Measurements from ENCODE around the gene YAP1.

YAP1 gene

DNA sequence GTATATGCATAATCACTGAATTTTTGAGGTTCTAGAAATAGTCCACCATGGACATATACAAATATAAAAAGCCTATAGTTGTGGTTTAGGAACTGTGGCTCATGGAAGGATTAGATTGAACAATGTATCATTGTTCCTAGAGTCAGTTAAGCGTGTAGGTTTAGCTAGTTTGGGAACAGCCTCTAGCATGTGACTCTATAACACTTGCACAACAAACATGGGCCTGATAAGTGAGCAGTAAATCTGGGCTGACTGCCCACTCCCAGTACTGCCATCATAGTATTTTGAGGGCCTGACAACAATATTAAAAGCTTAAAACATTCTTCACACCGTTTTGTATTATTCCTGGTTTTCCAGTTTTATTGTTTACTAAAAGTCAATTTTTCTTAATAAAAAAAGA, 47.0 kb downstream of the YAP1 start:
- in situ Hi-C loops (cut with MboI; ENCODE audit: low sequenced_read_pairs) = no loop called here
- no peaks in the 10 kb centered on the region for H3K27me3 ChIP-seq (ENCODE audit: low read depth)
- no peaks in the 10 kb centered on the region for H3K36me3 ChIP-seq (replicated peaks)
- peak; percentile 26 to 50 for DNase-seq (ENCODE audit: low spot score in 2 of 2)
- H3K4me3 ChIP-seq = no peak overlapping the region
- H3K9me3 ChIP-seq = no peaks in the 10 kb centered on the region
- H3K4me1 ChIP-seq = peaks cover 20% of the 10 kb centered on the region

DNA sequence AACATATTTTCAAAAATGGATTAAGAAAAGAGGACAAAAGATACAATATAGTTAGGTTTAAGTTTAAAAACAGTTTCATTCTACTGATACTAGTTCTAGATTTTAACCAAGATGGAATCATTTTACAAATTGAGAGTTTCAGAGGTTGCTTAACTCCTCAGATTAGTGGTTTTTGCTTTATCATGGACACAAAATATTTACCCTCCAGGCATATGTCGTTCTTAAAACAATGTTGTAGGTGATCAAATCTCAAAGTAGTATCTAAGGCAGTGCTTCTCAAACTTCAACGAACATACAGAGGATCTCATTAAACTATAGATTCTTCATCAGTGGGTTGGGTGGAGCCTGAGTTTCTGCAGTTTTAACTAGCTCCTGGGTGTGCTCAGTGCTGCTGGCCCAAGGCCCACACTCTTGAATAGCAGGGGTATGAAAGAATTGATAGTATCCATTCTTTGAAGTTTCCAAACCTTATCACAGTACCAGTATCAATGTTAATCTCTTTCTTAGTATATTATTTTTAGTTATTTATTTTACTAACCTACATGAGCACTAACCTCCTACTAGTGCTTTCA, 48.0 kb downstream of the YAP1 start:
- DNase-seq (ENCODE audit: low spot score in 2 of 2) = no peak
- no peaks in the 10 kb centered on the region for H3K36me3 ChIP-seq (replicated peaks)
- peaks cover 20% of the 10 kb centered on the region for H3K4me1 ChIP-seq
- H3K27me3 ChIP-seq (ENCODE audit: low read depth) = no peaks in the 10 kb centered on the region
- H3K9me3 ChIP-seq = no peaks in the 10 kb centered on the region
- no peak overlapping the region for H3K4me3 ChIP-seq
- in situ Hi-C loops (cut with MboI; ENCODE audit: low sequenced_read_pairs) = no loop called here

DNA sequence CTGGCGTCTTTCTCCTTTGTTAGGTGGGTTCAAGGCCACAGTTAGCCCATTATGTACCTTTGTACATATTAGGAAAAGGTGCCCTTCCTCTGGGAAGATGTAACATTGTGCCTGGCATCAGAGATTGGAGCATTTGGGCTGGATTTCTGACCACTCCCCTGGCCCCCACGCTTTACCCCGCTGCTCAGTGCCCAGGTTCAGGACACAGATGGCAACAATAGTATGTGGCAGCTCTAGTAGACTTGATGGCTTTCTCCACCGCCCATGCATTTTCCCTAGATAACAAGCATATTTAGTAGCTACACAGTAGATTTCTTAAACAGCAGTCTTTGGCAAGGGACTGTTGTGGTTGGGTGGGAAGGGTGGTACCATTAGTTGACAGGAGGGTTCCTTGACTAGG, 53.1 kb downstream of the YAP1 start:
- H3K4me1 ChIP-seq = peaks cover 2% of the 10 kb centered on the region
- DNase-seq (ENCODE audit: low spot score in 2 of 2) = no peak
- no peaks in the 10 kb centered on the region for H3K27me3 ChIP-seq (ENCODE audit: low read depth)
- H3K9me3 ChIP-seq = no peaks in the 10 kb centered on the region
- in situ Hi-C loops (cut with MboI; ENCODE audit: low sequenced_read_pairs) = no loop called here
- no peaks in the 10 kb centered on the region for H3K36me3 ChIP-seq (replicated peaks)
- H3K4me3 ChIP-seq = no peak overlapping the region

DNA sequence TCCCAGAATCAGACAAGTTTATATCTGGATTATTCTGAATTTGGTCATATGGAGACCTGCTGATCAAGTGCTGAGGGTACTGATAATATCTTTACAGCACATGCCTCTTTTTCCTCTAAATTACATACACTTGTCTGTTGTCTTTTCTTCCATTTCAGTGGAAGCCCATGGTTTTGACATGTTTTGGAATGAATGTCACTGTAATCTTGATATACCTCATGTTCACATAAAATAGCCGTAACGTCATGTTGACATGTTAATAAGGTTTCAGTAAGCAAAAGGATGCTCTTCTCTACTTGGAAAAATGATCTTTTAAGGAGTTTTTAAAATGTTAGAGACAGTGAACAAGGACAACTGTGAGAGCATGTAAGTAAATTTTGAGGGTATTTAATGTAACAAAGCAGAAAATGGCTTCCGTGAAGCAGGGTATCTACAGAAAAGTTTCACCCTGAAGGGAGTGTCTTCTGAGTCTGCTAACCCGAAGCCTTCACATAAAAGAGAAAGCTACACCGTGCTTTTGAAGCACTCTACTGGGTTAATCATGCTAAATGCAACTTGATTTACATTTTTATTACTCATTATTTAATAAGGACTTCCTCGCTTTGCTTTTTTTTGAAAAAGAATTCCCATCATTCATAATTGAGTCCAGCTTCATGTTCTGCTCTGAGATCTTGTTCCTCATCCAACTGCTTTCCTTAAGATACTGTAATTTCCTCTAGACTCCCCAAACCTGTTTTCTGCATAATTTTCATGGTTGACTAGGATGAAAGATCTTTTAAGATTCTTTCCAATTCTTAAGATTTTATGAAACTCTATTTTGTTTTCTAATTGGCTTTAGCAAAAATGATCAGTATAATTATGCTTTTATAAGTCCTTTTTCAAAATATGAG, 56.2 kb downstream of the YAP1 start:
- Histone ChIP-seq H3K4me3 (no peak overlapping the region), H3K27me3 (ENCODE audit: low read depth) (no peaks in the 10 kb centered on the region), H3K9me3 (no peaks in the 10 kb centered on the region), H3K36me3 (replicated peaks) (no peaks in the 10 kb centered on the region), H3K4me1 (no peaks in the 10 kb centered on the region)
- no peak for DNase-seq (ENCODE audit: low spot score in 2 of 2)
- in situ Hi-C loops (cut with MboI; ENCODE audit: low sequenced_read_pairs) = no loop called here

DNA sequence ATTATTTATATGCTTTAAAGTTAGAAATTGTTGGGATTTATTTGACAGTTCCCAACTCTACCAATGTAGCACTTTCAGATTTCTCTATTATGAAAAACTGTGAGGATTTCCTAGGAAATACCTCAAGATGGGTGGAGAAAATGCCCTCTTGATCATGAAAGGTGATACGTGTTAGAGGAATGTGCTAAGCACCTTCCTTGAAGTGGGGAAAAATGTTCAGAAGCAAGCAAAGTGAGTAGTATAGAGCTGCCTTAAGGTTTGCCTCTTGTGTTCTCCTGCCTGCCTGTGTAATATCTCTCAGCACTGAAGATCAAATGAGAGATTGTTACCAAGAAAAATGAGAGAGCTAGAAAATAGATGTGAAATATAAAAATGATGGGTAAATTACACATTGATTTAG, 58.2 kb downstream of the YAP1 start:
- Histone ChIP-seq H3K9me3 (no peaks in the 10 kb centered on the region), H3K4me3 (no peak overlapping the region), H3K27me3 (ENCODE audit: low read depth) (no peaks in the 10 kb centered on the region), H3K36me3 (replicated peaks) (no peaks in the 10 kb centered on the region), H3K4me1 (no peaks in the 10 kb centered on the region)
- in situ Hi-C loops (cut with MboI; ENCODE audit: low sequenced_read_pairs) = no loop called here
- DNase-seq (ENCODE audit: low spot score in 2 of 2) = no peak

DNA sequence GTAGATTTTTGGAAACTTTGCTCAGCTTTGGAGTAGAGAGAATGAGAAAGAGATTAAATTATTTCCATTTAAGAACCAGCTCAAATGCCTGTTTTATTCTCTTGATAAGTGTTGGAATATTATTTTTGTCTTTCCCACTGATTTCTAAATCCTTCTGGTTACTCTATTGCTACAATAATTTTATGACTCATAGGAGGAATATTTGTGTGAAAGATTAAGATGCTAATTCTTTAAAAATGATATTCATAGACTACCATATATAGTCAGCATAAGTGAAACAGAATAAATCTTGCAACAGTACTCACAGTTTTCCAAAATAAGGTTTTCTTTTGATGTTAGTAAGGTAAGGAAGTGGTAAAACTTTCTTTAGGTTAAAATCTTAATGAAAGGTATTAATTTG, 60.9 kb downstream of the YAP1 start:
- Histone ChIP-seq H3K4me1 (no peaks in the 10 kb centered on the region), H3K9me3 (no peaks in the 10 kb centered on the region), H3K27me3 (ENCODE audit: low read depth) (no peaks in the 10 kb centered on the region), H3K36me3 (replicated peaks) (no peaks in the 10 kb centered on the region), H3K4me3 (no peak overlapping the region)
- in situ Hi-C loops (cut with MboI; ENCODE audit: low sequenced_read_pairs) = no loop called here
- no peak for DNase-seq (ENCODE audit: low spot score in 2 of 2)

DNA sequence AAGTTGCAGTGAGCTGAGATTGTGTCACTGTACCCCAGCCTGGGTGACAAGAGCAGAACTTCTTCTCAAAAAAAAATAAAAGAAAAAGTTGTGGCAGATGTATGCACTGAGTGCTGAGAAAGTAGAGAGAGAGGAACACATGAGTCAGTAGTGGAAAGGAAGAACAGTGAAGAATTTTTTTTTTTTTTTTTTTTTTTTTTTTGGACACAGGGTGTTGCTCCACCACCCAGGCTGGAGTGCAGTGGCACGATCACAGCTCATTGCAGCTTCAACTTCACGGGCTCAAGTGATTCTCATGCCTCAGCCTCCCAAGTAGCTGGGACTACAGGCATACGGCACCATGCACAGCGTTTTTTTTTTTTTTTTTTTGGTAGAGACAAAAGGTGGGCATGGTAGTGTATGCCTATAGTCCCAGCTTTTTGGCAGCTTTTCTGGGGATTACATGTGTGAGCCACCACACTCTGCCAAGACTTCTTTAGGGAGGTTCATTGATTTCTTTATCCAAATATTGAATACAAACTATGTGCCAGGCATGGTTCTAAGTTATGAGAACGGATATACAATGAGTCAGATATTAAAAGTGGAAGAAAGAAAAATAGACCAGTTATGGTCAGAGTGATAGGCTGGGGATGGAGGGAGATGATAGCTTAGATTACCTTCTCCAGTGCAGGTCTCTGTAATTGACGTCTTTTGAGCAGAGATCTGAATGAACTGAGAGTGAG, 62.0 kb downstream of the YAP1 start:
- Histone ChIP-seq H3K4me3 (no peak overlapping the region), H3K27me3 (ENCODE audit: low read depth) (no peaks in the 10 kb centered on the region), H3K4me1 (no peaks in the 10 kb centered on the region), H3K36me3 (replicated peaks) (no peaks in the 10 kb centered on the region), H3K9me3 (no peaks in the 10 kb centered on the region)
- in situ Hi-C loops (cut with MboI; ENCODE audit: low sequenced_read_pairs) = no loop called here
- DNase-seq (ENCODE audit: low spot score in 2 of 2) = no peak

DNA sequence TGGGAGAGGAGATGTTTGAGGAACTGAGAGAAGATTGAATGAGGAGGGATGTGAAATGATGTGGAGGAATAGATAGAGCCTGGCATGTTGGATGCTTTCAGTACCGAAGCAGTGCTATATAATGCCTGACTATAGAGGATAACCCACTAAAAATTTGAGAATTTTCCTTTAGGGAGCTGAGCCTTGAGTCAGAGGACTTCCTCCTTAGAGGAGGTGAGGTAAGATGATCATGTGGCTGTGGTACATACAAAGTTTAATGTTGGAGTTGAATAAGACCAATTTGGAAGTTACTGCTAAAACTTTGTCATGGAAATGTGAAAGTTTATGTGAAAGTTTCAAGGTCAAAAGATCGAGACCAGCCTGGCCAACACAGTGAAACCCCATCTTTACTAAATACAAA, 66.9 kb downstream of the YAP1 start:
- Histone ChIP-seq H3K36me3 (replicated peaks) (0 out of 2 replicates have a peak, but pooled peaks cover 3% of the 10 kb centered on the region), H3K9me3 (no peaks in the 10 kb centered on the region), H3K27me3 (ENCODE audit: low read depth) (no peaks in the 10 kb centered on the region), H3K4me1 (no peaks in the 10 kb centered on the region), H3K4me3 (no peak overlapping the region)
- in situ Hi-C loops (cut with MboI; ENCODE audit: low sequenced_read_pairs) = no loop called here
- no peak for DNase-seq (ENCODE audit: low spot score in 2 of 2)

DNA sequence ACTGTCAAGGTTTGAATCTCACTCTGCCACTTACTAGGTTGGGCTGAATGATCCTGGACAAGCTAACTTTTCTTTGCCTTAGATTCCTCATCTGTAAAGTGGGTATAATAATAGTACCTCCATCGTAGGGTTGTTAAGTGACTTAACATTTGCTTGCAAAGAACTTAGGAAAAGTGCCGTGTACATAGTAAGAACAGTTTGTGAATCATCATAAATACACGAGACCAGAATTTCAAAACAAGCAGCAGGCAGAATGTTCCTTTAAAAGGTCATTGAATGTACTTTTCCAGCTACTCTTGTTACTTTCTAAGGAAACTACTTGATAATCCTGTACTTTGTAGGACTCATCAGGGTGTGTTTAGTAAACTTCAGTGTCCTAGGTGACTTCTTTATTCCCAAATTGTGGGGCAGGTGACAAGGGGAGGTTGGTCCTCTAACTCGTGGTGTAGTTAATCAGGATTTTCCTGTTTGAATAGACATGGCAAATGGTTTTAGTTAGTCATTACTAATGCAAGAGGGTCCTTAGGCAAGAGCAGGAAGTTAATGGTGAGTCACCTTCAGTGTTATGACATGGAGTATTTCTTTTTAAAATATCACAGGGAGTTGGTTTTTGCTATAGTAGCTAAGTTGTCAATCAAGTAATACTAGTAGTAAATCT, 67.9 kb downstream of the YAP1 start:
- Histone ChIP-seq H3K27me3 (ENCODE audit: low read depth) (no peaks in the 10 kb centered on the region), H3K9me3 (no peaks in the 10 kb centered on the region), H3K4me3 (no peak overlapping the region), H3K4me1 (no peaks in the 10 kb centered on the region), H3K36me3 (replicated peaks) (0 out of 2 replicates have a peak, but pooled peaks cover 3% of the 10 kb centered on the region)
- in situ Hi-C loops (cut with MboI; ENCODE audit: low sequenced_read_pairs) = no loop called here
- DNase-seq (ENCODE audit: low spot score in 2 of 2) = no peak

DNA sequence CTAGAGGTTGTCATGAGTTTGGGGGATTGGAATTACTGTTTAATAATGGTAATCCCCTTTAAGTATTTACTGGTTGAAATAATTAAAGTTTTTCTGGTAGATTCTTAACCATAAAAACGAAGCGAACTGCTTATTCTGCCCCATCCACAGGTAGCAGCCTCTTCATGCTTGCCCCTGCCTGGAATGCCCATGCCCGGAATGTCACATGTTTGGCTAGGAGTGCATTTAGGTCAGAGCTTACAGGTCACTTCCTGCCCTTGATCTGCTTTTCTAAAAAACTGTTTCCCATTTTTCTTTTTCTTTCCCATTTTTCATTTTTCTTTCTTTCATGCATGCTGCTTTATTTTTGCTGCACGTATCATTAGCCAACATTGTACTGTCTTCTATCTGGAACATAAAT, 69.1 kb downstream of the YAP1 start:
- Histone ChIP-seq H3K9me3 (no peaks in the 10 kb centered on the region), H3K4me3 (no peak overlapping the region), H3K4me1 (no peaks in the 10 kb centered on the region), H3K27me3 (ENCODE audit: low read depth) (no peaks in the 10 kb centered on the region), H3K36me3 (replicated peaks) (0 out of 2 replicates have a peak, but pooled peaks cover 3% of the 10 kb centered on the region)
- DNase-seq (ENCODE audit: low spot score in 2 of 2) = no peak
- in situ Hi-C loops (cut with MboI; ENCODE audit: low sequenced_read_pairs) = no loop called here

DNA sequence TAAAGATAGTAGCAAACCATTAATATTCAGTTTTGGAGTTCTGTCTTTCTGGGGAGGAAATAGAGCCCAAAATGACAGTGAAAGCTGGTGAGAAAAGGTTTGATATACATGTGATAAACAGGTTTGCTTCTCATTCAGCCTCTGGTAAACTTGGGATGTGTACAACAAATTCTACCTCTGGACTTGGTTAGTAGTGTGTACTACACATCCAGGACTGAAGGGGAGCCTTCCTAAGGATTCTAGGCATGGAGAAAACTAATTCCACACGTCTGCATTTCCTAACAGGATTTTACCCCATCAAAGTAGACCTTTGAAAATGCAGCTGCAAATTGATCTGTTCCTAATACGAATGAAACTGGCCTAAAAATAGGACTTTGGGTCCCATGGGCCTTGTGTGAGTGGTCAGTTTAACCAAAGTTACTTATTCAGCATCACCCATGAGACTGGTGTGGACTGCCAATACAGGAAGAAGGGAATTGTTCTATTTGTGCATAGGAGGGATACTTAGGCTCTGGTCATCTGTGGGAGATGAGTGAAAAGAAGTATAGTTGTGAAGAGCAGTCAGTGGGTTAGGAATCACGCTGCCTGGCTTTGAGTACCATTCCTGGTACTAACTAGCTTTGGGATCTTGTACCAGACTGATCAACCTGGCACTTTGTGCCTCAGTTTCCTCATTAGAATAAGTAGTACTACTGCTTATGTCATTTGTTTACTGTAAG, 74.2 kb downstream of the YAP1 start:
- peaks cover 14% of the 10 kb centered on the region for H3K4me1 ChIP-seq
- DNase-seq (ENCODE audit: low spot score in 2 of 2) = no peak
- no peaks in the 10 kb centered on the region for H3K27me3 ChIP-seq (ENCODE audit: low read depth)
- no peaks in the 10 kb centered on the region for H3K36me3 ChIP-seq (replicated peaks)
- H3K4me3 ChIP-seq = no peak overlapping the region
- in situ Hi-C loops (cut with MboI; ENCODE audit: low sequenced_read_pairs) = no loop called here
- no peaks in the 10 kb centered on the region for H3K9me3 ChIP-seq

DNA sequence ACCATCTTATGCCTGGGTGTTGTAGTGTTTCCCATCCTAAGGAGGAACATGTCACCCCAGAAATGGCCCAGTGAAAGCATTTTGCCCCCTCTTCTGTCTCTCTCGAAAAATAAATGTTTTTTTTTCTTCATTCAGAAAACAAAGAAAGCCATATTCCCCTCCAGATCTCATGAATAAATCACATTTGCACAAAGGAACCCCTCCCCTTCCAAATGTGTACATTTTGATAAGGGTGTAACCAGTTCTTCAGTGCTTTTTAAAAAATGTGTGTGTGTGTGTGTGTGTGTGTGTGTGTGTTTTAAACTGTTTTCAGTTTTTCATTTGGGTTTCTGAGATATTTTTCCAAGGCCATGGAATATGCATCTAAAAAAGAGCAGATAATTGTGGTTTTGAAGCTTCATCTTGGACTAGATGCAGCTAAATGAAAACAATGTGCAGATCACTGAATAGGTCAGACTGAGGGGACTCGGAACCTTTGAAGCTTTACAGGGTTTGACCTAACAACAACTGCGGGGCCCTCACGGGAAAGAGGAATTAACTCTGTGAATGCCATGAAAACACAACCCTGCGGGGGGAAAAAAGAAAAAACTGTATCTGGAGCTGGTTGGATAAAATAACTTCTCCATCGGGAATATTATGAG, 76.4 kb downstream of the YAP1 start:
- no peak overlapping the region for H3K4me3 ChIP-seq
- in situ Hi-C loops (cut with MboI; ENCODE audit: low sequenced_read_pairs) = no loop called here
- H3K9me3 ChIP-seq = no peaks in the 10 kb centered on the region
- peak in 1 of 2 experiments; percentile 23 for DNase-seq (ENCODE audit: low spot score in 2 of 2)
- H3K27me3 ChIP-seq (ENCODE audit: low read depth) = no peaks in the 10 kb centered on the region
- no peaks in the 10 kb centered on the region for H3K36me3 ChIP-seq (replicated peaks)
- peaks cover 14% of the 10 kb centered on the region for H3K4me1 ChIP-seq

Measured in HAP-1 (cell line).